Activated T-helper 17 cell treated with anti-CD3 and anti-CD28 coated beads, Interleukin-2, amount 50 U/mL, for 72 hours (primary cell): ENCODE data around the gene LCN2. TPM values are rescaled to one million over a fixed set of nuclear protein-coding genes. Genes with fewer than 3 reads are reported as not detected.
"Not testable (repeated sequence)": the region's sequence is repeated elsewhere in the genome, so short reads cannot be mapped to it uniquely, and the experiment has no call there.

Source experiments
- ATAC-seq: fragments of 150-1000 bp; cut with Tn5 transposase; replicated peaks from 2 replicates; pipeline ENCODE4 v1.10.0; 2021; ENCODE audit warnings: mild to moderate bottlenecking, moderate library complexity
- H3K27ac Mint-ChIP-seq: one replicate; pipeline ENCODE4 v1.8.0; 2022; ENCODE audit warnings: mixed read lengths
- H3K27me3 Mint-ChIP-seq: one replicate; pipeline ENCODE4 v1.8.0; 2022; ENCODE audit warnings: mixed read lengths
- H3K36me3 Mint-ChIP-seq: one replicate; pipeline ENCODE4 v1.8.0; 2022; ENCODE audit warnings: low read depth, mild to moderate bottlenecking, mixed read lengths
- H3K4me1 Mint-ChIP-seq: one replicate; pipeline ENCODE4 v1.8.0; 2022; ENCODE audit warnings: mixed read lengths
- H3K4me3 Mint-ChIP-seq: one replicate; pipeline ENCODE4 v1.8.0; 2022; ENCODE audit warnings: mild to moderate bottlenecking, mixed read lengths
- H3K9me3 Mint-ChIP-seq: one replicate; pipeline ENCODE4 v1.8.0; 2022; ENCODE audit warnings: mixed read lengths
- total RNA-seq, 2 donors: library from RNA; stranded (reverse); gene quantifications; one replicate each; pipeline ENCODE4 v1.2.3, GENCODE V29; 2022

LCN2 gene
- total RNA-seq, 2 donors from 2014 or later, result not detected

DNA sequence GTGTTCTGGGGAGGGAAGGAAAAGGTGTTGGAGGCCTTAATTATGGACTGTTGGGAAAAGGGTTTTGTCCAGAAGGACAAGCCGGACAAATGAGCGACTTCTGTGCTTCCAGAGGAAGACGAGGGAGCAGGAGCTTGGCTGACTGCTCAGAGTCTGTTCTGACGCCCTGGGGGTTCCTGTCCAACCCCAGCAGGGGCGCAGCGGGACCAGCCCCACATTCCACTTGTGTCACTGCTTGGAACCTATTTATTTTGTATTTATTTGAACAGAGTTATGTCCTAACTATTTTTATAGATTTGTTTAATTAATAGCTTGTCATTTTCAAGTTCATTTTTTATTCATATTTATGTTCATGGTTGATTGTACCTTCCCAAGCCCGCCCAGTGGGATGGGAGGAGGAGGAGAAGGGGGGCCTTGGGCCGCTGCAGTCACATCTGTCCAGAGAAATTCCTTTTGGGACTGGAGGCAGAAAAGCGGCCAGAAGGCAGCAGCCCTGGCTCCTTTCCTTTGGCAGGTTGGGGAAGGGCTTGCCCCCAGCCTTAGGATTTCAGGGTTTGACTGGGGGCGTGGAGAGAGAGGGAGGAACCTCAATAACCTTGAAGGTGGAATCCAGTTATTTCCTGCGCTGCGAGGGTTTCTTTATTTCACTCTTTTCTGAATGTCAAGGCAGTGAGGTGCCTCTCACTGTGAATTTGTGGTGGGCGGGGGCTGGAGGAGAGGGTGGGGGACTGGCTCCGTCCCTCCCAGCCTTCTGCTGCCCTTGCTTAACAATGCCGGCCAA is 40.8 kb upstream of the LCN2 start:
- Mint-ChIP-seq H3K4me1 (peaks cover 9% of the 10 kb centered on the region), H3K27me3 (no peaks in the 10 kb centered on the region), H3K36me3 (peaks cover 54% of the 10 kb centered on the region), H3K27ac (no peak overlapping the region), H3K4me3 (no peak overlapping the region), H3K9me3 (no peaks in the 10 kb centered on the region)
- ATAC-seq, result no peak

DNA sequence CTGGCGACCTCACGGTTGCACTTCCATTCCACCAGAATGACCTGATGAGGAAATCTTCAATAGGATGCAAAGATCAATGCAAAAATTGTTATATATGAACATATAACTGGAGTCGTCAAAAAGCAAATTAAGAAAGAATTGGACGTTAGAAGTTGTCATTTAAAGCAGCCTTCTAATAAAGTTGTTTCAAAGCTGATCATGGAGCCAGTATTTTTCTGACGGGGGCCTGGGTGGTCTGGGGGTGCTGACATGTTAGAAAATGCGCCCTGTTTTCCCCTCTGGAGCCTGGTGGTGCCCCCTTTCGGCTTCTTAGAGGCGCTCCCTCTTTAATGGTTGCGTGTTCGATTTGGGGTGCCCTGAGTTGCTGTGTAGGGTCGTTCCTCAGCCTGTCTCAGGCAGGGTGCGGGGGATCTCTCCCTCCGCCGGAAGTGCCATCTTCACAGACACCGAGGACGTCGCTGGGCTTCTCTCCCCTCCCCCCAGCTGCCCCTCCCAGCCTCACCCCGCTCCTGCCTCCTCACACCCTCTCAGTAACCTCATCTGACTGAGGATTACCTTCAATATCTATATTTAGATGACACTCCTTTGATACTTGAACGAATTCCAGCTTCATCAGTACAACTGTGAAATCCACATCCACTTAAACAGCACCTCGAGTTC is 40.1 kb upstream of the LCN2 start:
- Mint-ChIP-seq H3K4me3 (no peak overlapping the region), H3K4me1 (peaks cover 5% of the 10 kb centered on the region), H3K27ac (peak overlapping the region; percentile 44), H3K27me3 (no peaks in the 10 kb centered on the region), H3K9me3 (no peaks in the 10 kb centered on the region), H3K36me3 (peaks cover 49% of the 10 kb centered on the region)
- ATAC-seq, result no peak

- H3K36me3 Mint-ChIP-seq, result peaks cover 27% of the 10 kb centered on the region
- not testable (repeated sequence) for H3K4me3 Mint-ChIP-seq, H3K9me3 Mint-ChIP-seq, H3K27ac Mint-ChIP-seq, H3K27me3 Mint-ChIP-seq, ATAC-seq, H3K4me1 Mint-ChIP-seq
These were observed 37.5 kb upstream of the LCN2 start for GRCh38 chr9:128111726-128112125.

GRCh38 chr9:128113526-128114325 is 35.5 kb upstream of the LCN2 start:
- Mint-ChIP-seq H3K27ac (no peak overlapping the region), H3K4me1 (peaks cover 10% of the 10 kb centered on the region), H3K4me3 (no peak overlapping the region), H3K36me3 (peaks cover 14% of the 10 kb centered on the region), H3K9me3 (no peaks in the 10 kb centered on the region), H3K27me3 (no peaks in the 10 kb centered on the region)
- ATAC-seq, result no peak

- peaks cover 8% of the 10 kb centered on the region for H3K4me1 Mint-ChIP-seq
- H3K36me3 Mint-ChIP-seq, result peaks cover 12% of the 10 kb centered on the region
- H3K9me3 Mint-ChIP-seq, result no peaks in the 10 kb centered on the region
- ATAC-seq, result no peak
- no peak overlapping the region for H3K27ac Mint-ChIP-seq
- H3K27me3 Mint-ChIP-seq, result no peaks in the 10 kb centered on the region
- H3K4me3 Mint-ChIP-seq, result no peak overlapping the region
These were observed 34.7 kb upstream of the LCN2 start for GRCh38 chr9:128114326-128115186.

GRCh38 chr9:128115187-128116103 is 33.8 kb upstream of the LCN2 start:
- no peaks in the 10 kb centered on the region for H3K9me3 Mint-ChIP-seq
- H3K27ac Mint-ChIP-seq, result no peak overlapping the region
- no peak overlapping the region for H3K4me3 Mint-ChIP-seq
- H3K27me3 Mint-ChIP-seq, result no peaks in the 10 kb centered on the region
- peaks cover 5% of the 10 kb centered on the region for H3K36me3 Mint-ChIP-seq
- peak; percentile 69 for ATAC-seq
- H3K4me1 Mint-ChIP-seq, result peaks cover 5% of the 10 kb centered on the region

DNA sequence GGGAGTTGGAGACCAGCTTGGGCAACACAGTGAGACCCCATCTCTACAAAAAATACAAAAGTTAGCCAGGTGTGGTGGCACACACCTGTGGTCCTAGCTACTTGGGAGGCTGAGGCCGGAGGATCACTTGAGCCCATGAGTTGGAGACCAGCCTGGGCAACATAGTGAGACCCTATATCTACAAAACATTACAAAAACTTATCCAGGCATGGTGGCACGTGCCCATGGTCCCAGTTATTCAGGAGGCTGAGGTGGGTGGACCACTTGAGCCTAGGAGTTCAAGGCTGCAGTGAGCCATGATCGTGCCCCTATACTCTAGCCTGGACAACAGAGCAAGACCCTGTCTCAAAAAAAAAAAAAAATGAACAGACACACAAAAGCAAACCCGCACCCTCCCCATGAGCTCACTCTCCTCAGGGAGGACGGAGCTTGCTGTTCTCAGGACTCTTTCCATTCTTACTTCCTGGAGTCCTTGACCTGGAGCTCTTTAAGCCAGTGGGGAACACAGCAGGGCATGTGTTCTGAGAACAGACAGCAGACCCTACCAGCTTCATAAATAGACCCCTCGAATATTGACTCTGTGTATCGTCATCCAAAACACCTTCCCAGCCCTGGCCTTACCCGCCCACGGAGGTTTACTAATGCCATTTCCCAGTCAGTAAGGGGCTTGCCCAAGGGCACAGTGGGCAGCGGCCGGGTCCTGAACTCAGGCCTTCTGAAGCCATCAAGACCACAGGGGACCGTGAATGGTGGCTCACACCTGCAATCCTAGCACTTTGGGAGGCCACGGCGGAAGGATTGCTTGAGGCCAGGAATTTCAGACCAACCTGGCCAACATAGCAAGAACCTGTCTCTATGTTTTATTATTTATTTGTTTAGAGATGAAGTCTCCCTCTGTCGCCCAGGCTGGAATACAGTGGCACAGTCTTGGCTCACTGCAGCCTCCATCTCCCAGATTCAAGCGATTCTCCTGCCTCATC is 32.9 kb upstream of the LCN2 start:
- no peak for ATAC-seq
- Mint-ChIP-seq H3K36me3 (peaks cover 6% of the 10 kb centered on the region), H3K27me3 (no peaks in the 10 kb centered on the region), H3K27ac (no peak overlapping the region), H3K9me3 (no peaks in the 10 kb centered on the region), H3K4me1 (peaks cover 5% of the 10 kb centered on the region), H3K4me3 (no peak overlapping the region)

DNA sequence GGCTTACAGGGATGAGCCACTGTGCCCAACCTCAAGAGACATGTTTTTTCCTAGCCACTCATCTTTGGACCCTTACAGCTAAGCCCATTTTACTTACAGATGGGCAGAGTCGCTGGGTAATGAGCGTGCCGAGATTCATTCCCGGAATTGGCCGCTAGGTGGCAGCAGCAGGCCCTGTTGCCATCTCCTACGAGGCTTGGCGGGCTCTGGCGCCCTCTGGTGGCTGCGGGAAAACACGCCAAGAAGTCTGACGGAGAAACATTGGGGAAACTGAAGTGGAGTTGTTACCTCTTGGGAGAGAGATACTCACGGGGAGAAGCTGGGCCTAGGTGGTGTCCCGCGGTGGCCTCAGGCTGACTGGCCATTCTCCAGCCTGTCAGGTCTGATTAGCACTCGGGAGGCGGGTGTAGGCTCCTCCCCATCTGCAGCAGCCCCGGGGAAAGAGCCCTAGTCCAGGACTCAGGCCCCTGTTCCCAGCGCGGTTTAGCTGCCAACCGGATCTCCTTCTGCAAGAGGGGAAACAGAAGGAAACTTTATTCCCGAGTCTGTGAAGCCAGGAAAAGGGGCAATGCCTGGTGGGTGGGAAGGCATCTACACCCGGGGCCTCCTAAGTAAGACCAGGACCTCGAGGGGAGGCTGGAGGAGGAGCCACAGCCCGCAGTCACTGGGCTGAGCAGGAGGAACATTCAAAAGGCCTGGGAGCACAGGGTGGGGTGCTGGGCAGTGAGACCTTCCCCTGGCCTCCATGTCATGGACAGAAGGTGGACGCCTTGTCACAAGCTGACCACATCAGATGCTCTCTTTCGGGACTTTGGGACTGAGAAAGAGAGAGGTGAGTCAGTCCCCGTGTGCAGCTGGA is 31.4 kb upstream of the LCN2 start:
- H3K36me3 Mint-ChIP-seq, result peaks cover 14% of the 10 kb centered on the region
- peaks cover 5% of the 10 kb centered on the region for H3K4me1 Mint-ChIP-seq
- H3K4me3 Mint-ChIP-seq, result no peak overlapping the region
- peak overlapping the region; percentile 52 for H3K27ac Mint-ChIP-seq
- H3K27me3 Mint-ChIP-seq, result no peaks in the 10 kb centered on the region
- ATAC-seq, result peak; percentile 85
- H3K9me3 Mint-ChIP-seq, result no peaks in the 10 kb centered on the region

DNA sequence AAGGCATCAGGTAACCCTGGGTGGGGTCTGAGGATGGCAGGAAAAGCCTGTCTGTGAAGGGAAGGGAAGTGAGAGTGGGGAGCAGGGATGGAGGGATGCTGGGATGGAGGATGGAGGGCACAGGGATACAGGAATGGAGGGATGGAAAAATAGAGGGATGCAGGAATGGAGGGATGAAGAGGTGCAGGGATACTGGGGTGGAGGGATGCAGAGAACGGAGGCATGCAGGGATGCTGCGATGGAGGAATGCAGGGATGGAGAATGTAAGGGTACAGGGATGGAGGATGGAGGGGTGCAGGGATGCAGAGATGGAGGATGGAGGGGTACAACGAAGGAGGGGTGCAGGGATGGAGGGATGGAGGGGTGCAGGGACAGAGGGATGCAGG is 30.8 kb upstream of the LCN2 start:
- Mint-ChIP-seq H3K4me3 (no peak overlapping the region), H3K36me3 (peaks cover 17% of the 10 kb centered on the region), H3K27me3 (no peaks in the 10 kb centered on the region), H3K9me3 (no peaks in the 10 kb centered on the region), H3K27ac (no peak overlapping the region), H3K4me1 (peaks cover 5% of the 10 kb centered on the region)
- no peak for ATAC-seq

GRCh38 chr9:128118971-128119665 is 30.1 kb upstream of the LCN2 start:
- Mint-ChIP-seq H3K4me3 (no peak overlapping the region), H3K4me1 (peaks cover 5% of the 10 kb centered on the region), H3K9me3 (no peaks in the 10 kb centered on the region), H3K27ac (no peak overlapping the region), H3K36me3 (peaks cover 21% of the 10 kb centered on the region), H3K27me3 (no peaks in the 10 kb centered on the region)
- ATAC-seq, result no peak

DNA sequence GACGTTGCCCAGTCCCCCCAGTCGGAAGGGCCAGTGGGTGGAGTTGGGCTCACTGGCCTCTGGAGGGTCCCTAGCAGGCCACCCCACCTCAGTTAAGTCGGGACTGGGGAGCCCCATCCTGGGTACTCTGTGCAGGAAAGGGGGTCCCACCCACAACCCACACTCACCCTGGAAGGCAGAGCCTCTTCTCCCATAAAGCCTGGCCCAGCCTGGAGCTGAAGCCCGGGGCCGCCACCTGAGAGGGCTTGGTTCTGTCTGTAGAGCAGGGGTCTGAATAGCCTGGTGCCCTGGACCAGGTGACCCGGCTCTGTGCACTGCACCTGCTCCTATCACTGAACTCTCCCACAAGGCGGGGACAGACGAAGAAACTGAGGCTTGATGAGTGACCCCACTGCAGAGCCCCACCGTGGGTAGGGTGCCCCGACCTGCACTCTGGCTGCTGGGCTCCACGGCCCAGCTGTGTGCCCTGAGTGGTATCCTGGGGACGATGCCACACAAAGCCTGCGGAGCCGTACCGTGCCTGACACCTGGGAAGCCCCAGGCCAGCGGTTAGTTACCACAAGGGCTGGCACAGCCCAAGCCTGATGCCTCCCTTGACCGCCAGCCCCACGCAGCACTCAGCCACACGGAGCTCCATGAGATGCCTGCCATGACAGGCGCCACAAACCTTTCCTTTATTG is 29.1 kb upstream of the LCN2 start:
- Mint-ChIP-seq H3K9me3 (no peaks in the 10 kb centered on the region), H3K36me3 (peaks cover 28% of the 10 kb centered on the region)
- ATAC-seq, result no peak

More for the DNA sequence above, 29.1 kb upstream of the LCN2 start:
- Mint-ChIP-seq H3K4me3 (no peak overlapping the region), H3K27me3 (no peaks in the 10 kb centered on the region), H3K4me1 (peaks cover 9% of the 10 kb centered on the region), H3K27ac (no peak overlapping the region)
